ENCODE measurements around the gene FGFR2.

Gene FGFR2

GRCh38 chr10:121609426-121610380, 11.5 kb upstream of the FGFR2 start:
- no peak for DNase-seq

- DNase-seq: no peak
Measured at GRCh38 chr10:121608469-121609190, 10.4 kb upstream of the FGFR2 start.

- DNase-seq: no peak
Measured at GRCh38 chr10:121607310-121608055, 9.2 kb upstream of the FGFR2 start.

GRCh38 chr10:121605708-121606107, 7.5 kb upstream of the FGFR2 start:
- no peak for DNase-seq

GRCh38 chr10:121601458-121601857, 3.2 kb upstream of the FGFR2 start:
- no peak for DNase-seq

GRCh38 chr10:121600611-121601010, 2.4 kb upstream of the FGFR2 start:
- DNase-seq: no peak

DNA sequence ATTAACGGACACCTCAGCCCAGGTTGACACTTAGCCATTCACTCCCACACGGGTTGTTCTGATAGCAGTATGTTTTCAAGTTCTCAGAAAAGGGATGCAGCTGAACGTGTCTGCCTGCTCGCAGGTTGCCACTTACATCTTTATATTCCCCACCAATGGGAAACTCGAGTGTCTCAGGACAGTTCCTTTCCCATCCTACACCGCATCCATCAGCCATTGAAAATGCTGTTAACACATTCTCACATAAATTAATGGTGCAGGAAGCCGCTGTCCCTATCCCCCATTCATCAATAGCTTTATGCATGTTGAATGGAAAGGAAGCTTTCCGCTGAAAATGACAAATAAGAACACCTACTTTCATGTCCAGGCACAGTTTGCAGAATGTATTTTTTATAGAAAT, 1.7 kb upstream of the FGFR2 start:
- DNase-seq: no peak

DNA sequence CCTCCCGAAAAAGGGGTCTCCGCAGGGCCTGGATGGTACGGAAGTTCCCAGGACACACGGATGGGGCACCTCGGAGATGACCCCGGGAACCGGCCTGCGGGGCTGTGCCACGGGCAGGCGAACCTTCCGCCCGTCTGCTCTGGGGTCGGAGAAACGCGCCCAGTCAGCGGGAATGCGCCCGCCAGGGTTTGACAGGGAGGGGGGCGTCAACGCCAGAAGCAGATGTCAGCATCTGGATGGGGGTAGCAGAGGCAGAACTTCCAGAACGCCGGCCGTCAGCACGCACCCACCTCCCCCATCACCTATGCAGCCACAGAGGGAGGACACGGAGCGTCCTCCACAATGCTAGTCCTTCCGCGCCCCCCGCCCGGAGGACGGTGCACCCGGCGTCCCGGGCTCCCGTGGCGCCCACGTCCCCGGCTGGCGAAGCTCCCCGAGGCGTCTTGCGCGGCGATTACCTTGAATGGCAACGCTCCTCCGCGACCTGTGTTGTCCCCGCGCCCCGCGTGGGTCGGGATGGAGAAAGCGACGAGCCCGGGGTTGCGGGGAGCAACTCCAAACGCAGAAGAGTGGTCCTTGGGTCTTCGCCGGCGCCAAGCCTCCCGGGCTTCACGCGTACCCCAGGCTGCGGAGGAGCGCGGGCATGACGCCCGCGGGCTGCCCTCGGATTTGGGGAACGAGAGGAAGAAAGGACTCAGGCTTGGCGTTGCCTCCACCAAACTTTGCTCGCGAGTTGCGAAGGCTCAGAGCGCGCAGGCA, 561 bp downstream of the FGFR2 start:
- DNase-seq: no peak

DNA sequence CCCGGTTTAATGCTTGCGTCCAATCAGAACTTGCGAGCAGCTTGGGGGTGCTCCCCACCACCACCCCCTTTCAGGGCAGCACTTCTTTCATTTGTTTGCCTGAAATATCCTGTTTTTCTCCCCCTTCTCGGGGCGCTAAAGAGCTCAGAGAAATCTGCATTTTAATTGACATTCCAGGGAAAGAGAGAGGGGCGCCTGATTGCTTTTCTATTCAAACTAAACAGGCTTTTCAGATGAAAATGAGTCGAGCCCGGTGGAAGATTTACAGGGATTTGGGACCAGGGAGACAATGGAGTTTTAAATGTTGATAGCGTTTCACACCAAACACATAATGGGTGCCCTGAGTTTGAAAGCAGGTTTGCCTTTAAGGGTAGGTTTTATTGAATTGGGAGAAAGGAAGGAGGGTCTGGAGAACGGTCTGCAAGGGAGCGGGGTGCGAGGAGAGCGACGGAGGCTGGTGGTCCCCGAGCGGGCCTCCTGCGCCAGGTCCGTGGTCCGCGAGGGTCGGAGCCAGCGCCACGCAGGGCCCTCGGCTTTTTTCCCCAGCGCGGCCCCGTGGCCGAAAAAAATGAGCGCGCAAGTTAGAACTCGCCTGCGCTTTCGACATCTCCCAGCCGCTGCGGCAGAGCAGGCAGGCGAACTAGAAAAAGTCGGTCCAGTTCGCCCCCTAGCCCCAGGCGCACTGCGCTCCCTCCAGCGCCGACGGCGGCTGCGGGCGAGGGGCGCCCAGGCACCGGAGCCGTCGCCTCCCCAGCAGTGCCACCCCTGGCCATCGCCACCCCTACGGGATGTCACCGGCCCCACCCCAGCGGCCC, 1.3 kb downstream of the FGFR2 start:
- DNase-seq: no peak

GRCh38 chr10:121595806-121596688, 2.2 kb downstream of the FGFR2 start:
- no peak for DNase-seq

DNA sequence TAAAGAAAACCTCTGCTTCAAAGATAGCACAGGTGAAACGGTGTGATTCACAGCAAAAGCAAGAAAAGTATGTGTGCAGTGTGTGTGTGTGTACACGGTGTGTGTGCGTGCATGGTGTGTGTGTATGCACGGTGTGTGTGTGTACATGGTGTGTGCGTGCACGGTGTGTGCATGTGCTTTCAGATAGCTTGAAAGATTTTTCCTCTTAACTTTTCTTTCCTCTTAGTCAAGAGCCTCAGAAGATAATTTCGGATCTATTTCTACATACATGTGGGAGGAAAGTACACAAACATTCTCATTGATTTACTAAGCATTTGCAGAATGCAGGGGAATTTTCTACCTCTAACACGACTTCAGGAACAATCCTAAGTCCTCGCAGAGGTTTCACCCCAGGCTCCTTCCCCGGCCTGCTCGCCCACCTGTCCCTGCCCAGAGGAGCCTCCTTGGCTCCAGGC, 2.9 kb downstream of the FGFR2 start:
- DNase-seq: no peak

GRCh38 chr10:121594623-121595350, 3.5 kb downstream of the FGFR2 start:
- no peak for DNase-seq

- no peak for DNase-seq
Measured at GRCh38 chr10:121594076-121594475, 4.2 kb downstream of the FGFR2 start.

DNA sequence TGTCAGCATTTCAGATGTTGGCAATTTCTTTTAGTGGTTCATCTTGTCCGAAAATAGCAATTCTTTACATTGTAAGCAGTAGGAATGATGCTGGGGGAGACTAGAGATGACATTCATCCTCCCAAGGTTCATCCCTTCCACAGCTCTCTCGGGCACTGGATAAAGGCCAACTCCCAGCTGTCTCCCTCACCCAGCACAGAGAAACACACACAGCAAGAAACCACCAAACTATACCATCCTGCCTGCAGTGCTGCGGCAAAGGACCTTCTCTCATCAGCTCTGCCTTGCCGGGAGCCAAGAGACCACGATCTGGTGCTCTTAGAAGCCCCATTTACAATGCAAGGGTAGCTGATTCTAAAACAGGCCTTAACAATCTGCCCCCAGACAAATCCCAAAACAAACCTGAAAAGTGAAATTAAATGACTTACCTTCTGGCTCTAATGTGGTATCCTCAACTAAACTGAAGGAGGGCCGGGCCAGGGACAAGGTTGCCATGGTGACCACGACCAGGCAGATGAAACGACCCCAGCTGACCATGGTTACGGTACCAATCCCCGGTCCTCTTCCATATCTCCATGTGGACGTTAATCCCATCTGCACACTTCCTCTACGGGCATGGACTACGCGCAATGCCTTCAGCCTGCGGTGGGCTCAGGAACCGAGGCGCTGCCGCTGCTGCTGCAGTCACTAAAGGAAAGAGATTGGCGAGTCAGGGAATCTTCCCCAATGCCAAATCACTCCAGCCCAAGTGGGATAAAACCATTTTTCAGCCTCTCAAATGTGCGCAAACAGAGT, 4.8 kb downstream of the FGFR2 start:
- no peak for DNase-seq

DNA sequence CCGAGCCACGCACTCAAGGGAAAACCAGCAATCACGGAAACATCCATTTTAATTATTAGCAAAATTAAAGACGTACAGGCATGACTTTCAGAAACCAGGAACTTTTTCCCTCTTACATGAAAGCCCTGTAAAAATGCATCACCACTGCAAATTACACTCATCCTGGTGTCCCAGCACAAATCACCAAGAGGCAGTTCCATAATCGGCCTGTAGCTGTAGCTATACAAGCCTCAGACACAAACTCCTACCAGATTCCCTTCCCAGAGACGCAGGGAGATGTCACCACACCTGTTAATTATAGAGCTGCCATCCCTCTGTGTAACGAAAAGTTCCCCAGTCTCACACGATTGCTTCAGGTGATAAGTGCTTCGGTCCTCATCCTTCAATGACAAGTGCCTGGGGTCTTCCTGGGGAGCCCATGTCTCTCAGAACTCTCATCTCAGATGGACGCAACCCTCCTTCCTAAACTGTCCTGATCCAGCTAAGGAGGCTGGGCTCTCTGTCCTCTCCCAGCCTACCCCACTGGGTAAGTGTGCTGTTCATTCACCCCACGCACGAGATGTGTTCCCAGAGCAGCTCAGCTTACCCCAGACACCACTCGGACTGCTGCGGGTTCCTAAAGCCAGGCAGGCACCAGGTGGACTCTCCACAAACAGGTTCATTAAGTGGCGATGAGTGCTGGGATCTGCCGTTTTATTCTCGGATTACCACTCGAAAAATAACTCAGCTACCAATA, 5.9 kb downstream of the FGFR2 start:
- no peak for DNase-seq

DNA sequence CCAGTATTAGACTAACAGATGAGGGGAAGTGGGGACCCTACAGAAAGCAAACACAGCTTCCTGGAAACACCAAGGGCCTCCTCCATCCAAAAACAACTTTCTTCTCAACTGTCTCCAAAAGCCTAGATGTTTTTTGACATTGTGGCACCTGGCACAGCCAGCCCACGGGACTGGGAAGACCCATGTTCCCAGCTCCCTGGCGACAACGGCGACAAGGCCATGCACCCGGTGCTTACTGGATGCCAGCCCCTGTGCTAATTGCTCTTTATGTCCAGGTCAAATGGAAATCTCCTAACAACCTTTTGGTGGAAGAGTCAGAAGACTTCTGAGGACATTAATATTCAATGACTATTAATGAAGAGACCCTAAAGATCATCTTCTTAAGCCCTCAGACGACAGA, 7.1 kb downstream of the FGFR2 start:
- no peak for DNase-seq

DNA sequence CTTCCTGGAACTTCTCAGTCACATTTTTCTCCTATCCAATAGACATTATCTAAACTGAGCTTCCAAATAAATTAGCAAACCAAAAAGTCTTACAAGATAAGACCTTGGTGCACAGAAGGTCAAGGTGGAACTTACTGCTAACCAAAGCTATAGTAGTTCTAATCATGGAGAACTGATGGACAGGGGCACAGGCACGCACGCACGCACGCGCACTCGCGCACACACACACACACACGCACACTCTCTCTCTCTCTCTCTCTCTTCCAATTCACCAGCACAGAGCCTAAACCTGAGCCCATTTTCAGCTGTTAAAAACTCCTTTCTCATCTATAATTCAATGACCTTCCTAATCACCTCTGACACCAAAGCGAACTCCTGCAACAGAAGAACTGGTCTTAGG, 7.5 kb downstream of the FGFR2 start:
- no peak for DNase-seq

- DNase-seq: no peak
Measured at GRCh38 chr10:121589553-121589952, 8.7 kb downstream of the FGFR2 start.

Data from CD4-positive, alpha-beta T cell treated with Interleukin-15 for 1 hour (primary cell).